GM03348 (cell line): Measurements from ENCODE around the gene ATP6V0C.

Experiments used
- DNase-seq: peaks from one replicate; pipeline ENCODE4 v3.0.0; 2012; ENCODE audit warnings: low spot score

ATP6V0C gene

GRCh38 chr16:2513405-2514332 lies at the start of gene ATP6V0C:
TSS of gene ATP6V0C (plus strand) at chr16:2513952. CDS start at chr16:2514104, 152 bp downstream.
- DNase-seq: peak; percentile 96

- DNase-seq: no peak
These were observed 49.4 kb upstream of the ATP6V0C start for GRCh38 chr16:2464333-2464732.

- DNase-seq: no peak
These were observed 47.9 kb upstream of the ATP6V0C start for GRCh38 chr16:2465653-2466415.

- no peak for DNase-seq
These were observed 46.9 kb upstream of the ATP6V0C start for GRCh38 chr16:2466667-2467527.

GRCh38 chr16:2467528-2468232 lies 46.1 kb upstream of the ATP6V0C start:
- peak; percentile 89 for DNase-seq

GRCh38 chr16:2468233-2468724 lies 45.5 kb upstream of the ATP6V0C start:
- peak; percentile 42 for DNase-seq

GRCh38 chr16:2468725-2469398 lies 44.9 kb upstream of the ATP6V0C start:
- DNase-seq: no peak

GRCh38 chr16:2469399-2470233 lies 44.1 kb upstream of the ATP6V0C start:
- no peak for DNase-seq

GRCh38 chr16:2470234-2470601 lies 43.5 kb upstream of the ATP6V0C start:
- no peak for DNase-seq

- DNase-seq: no peak
These were observed 43.1 kb upstream of the ATP6V0C start for GRCh38 chr16:2470603-2471015.

GRCh38 chr16:2471016-2471652 lies 42.6 kb upstream of the ATP6V0C start, which contains the start of gene NTN3:
TSS of gene NTN3 (plus strand) at chr16:2471297. CDS start at chr16:2471702, 405 bp downstream.
- DNase-seq: peak; percentile 68

- DNase-seq: no peak
These were observed 41.9 kb upstream of the ATP6V0C start for GRCh38 chr16:2471653-2472487.

GRCh38 chr16:2472488-2472864 lies 41.3 kb upstream of the ATP6V0C start:
- no peak for DNase-seq

GRCh38 chr16:2472885-2473445 lies 40.8 kb upstream of the ATP6V0C start:
- no peak for DNase-seq

- no peak for DNase-seq
These were observed 40.3 kb upstream of the ATP6V0C start for GRCh38 chr16:2473446-2473926.

- DNase-seq: peak; percentile 83
These were observed 39.5 kb upstream of the ATP6V0C start for GRCh38 chr16:2473999-2474876.
